Right lung (tissue), 5 donors: Measurements from ENCODE around the gene ADCY10. TPM values are rescaled to one million over a fixed set of nuclear protein-coding genes. Genes with fewer than 3 reads are reported as not detected.
"Not testable (repeated sequence)": the region's sequence is repeated elsewhere in the genome, so short reads cannot be mapped to it uniquely, and the experiment has no call there.

ENCODE experiments used
- DNase-seq, 2 donors: peaks; one replicate each; pipeline ENCODE4 v3.0.0-alpha.2; 2013
- polyA plus RNA-seq, 5 donors: library from polyadenylated mRNA; unstranded; fragments of 120-200 nt; gene quantifications; one replicate each; pipeline versions ENCODE4 v1.2.1 to v1.2.3, GENCODE V29; 2013; ENCODE audit warnings: inconsistent platforms in 1 of 5, low replicate concordance in 1 of 5; ENCODE audit not compliant: insufficient read length in 5 of 5, insufficient read depth in 1 of 5

Gene ADCY10
- polyA plus RNA-seq, 5 donors = 0.18 to 0.51 (median 0.23) TPM

GRCh38 chr1:167861664-167862381 lies 52.1 kb downstream of the ADCY10 start:
- DNase-seq = no peak

- DNase-seq = no peak
Measured at GRCh38 chr1:167860231-167860923, 53.6 kb downstream of the ADCY10 start.

- no peak for DNase-seq
Measured at GRCh38 chr1:167856711-167857418, 57.1 kb downstream of the ADCY10 start.

- DNase-seq = no peak
Measured at GRCh38 chr1:167854184-167854583, 59.8 kb downstream of the ADCY10 start.

- DNase-seq = no peak
Measured at GRCh38 chr1:167849666-167850065, 64.3 kb downstream of the ADCY10 start.

- no peak for DNase-seq
Measured at GRCh38 chr1:167842872-167843271, 71.1 kb downstream of the ADCY10 start.

GRCh38 chr1:167841530-167841929 lies 72.4 kb downstream of the ADCY10 start:
- no peak for DNase-seq

GRCh38 chr1:167839009-167839408 lies 74.9 kb downstream of the ADCY10 start:
- DNase-seq = no peak

GRCh38 chr1:167837326-167837725 lies 76.6 kb downstream of the ADCY10 start:
- DNase-seq = no peak

- DNase-seq = no peak
Measured at GRCh38 chr1:167836197-167836596, 77.7 kb downstream of the ADCY10 start.

GRCh38 chr1:167833904-167834303 lies 80.0 kb downstream of the ADCY10 start:
- no peak for DNase-seq

GRCh38 chr1:167832693-167833092 lies 81.2 kb downstream of the ADCY10 start:
- DNase-seq = no peak

GRCh38 chr1:167830668-167831067 lies 83.3 kb downstream of the ADCY10 start:
- DNase-seq = not testable (repeated sequence)

- DNase-seq = no peak
Measured at GRCh38 chr1:167829868-167830267, 84.1 kb downstream of the ADCY10 start.

GRCh38 chr1:167826127-167826526 lies 87.8 kb downstream of the ADCY10 start:
- no peak for DNase-seq

GRCh38 chr1:167825419-167826079 lies 88.4 kb downstream of the ADCY10 start:
- no peak for DNase-seq

GRCh38 chr1:167824163-167824794 lies 89.7 kb downstream of the ADCY10 start:
- DNase-seq = no peak

GRCh38 chr1:167821969-167822685 lies 91.8 kb downstream of the ADCY10 start:
- DNase-seq = no peak

- no peak for DNase-seq
Measured at GRCh38 chr1:167821356-167821685, 92.6 kb downstream of the ADCY10 start.

GRCh38 chr1:167820684-167821355 lies 93.1 kb downstream of the ADCY10 start:
- no peak for DNase-seq
